Vagina (tissue), 2 donors: ENCODE measurements around the gene FKRP.

Source experiments
- CTCF ChIP-seq, 3 experiments: fragments of 450-650 bp in 2 of 3; fragments of 200-600 bp in 1 of 3; sonication (generic) in 1 of 3; IDR thresholded peaks; one replicate each; pipeline ENCODE4 v1.5.1; 2017 to 2019; ENCODE audit warnings: antibody characterized with exemption in 3 of 3, mild to moderate bottlenecking in 2 of 3, moderate library complexity in 2 of 3
- POLR2AphosphoS5 ChIP-seq, 2 donors: sonication (generic); formaldehyde crosslinking; IDR thresholded peaks; one replicate each; pipeline ENCODE4 v1.9.0; 2017; ENCODE audit warnings: antibody characterized with exemption in 2 of 2, mild to moderate bottlenecking in 2 of 2, low read depth in 1 of 2; ENCODE audit not compliant: insufficient read depth in 1 of 2

GRCh38 chr19:46786236-46787039 lies 40.6 kb downstream of the FKRP start:
- TF ChIP-seq POLR2AphosphoS5 (IDR thresholded peaks at IDR 0.05; ENCODE audit: insufficient read depth in 1 of 2, low read depth in 1 of 2) (peak; percentile 73 to 85), CTCF (IDR thresholded peaks at IDR 0.05) (no peak)
